HL-60/S4 (cell line): ENCODE results near the gene PRELID1.

Experiments used
- in situ Hi-C: fragments of 300-500 bp; cut with MboI; formaldehyde crosslinking; loops from 2 replicates; pipeline ENCODE4 v1.14.3; 2022; ENCODE audit warnings: low sequenced_read_pairs

Gene PRELID1

GRCh38 chr5:177355162-177355867 is 51.7 kb downstream of the PRELID1 start:
- in situ Hi-C loops: no loop called here

GRCh38 chr5:177355868-177356168 is 52.2 kb downstream of the PRELID1 start:
- in situ Hi-C loops: no loop called here
